ENCODE results near the gene SAA2. TPM values are rescaled to one million over a fixed set of nuclear protein-coding genes. Genes with fewer than 3 reads are reported as not detected.

The SAA2 gene
- 10 to 100 TPM in 1 of 4 donors, not detected in 3; 12.6 TPM for total RNA-seq

GRCh38 chr11:18248561-18248960 lies at the start of gene SAA2:
Gene SAA2 (minus strand): TSS chr11:18248668. CDS start chr11:18248011, 657 bp downstream.
- H3K27me3 ChIP-seq, result no peaks in the 10 kb centered on the region
- no peaks in the 10 kb centered on the region for H3K9me3 ChIP-seq
- H3K4me1 ChIP-seq, result no peaks in the 10 kb centered on the region
- no peak within 1 kb of the TSS for H3K27ac ChIP-seq
- TF ChIP-seq POLR2A (IDR thresholded peaks at IDR 0.05) (no peak), EP300 (IDR thresholded peaks at IDR 0.05) (no peak), CTCF (IDR thresholded peaks at IDR 0.05) (no peak)
- no peak within 1 kb of the TSS for H3K4me3 ChIP-seq
- 56 to 58% methylated on average over 4 to 5 of the region's 5 CpGs for WGBS, 2 donors
- no peaks in the 10 kb centered on the region for H3K36me3 ChIP-seq
- no peak for DNase-seq (ENCODE audit: low spot score in 2 of 2)

GRCh38 chr11:18295316-18295715 lies 46.8 kb upstream of the SAA2 start:
- peaks cover 0 to 7% (median 2%) of the 10 kb centered on the region in 4 donors for H3K4me1 ChIP-seq
- WGBS, 2 donors, result 57% methylated on average over 2 of the region's 2 CpGs
- peak overlapping the region in 2 of 4 donors; percentile 57 for H3K27ac ChIP-seq
- peaks cover 3 to 99% (median 10%) of the 10 kb centered on the region in 3 donors for H3K36me3 ChIP-seq
- no peaks in the 10 kb centered on the region for H3K27me3 ChIP-seq
- no peak for DNase-seq (ENCODE audit: low spot score in 2 of 2)
- no peak for TF ChIP-seq POLR2A (IDR thresholded peaks at IDR 0.05)
- no peak for TF ChIP-seq EP300 (IDR thresholded peaks at IDR 0.05)
- no peak for TF ChIP-seq CTCF (IDR thresholded peaks at IDR 0.05)
- H3K4me3 ChIP-seq, result no peak overlapping the region
- no peaks in the 10 kb centered on the region for H3K9me3 ChIP-seq

- DNase-seq (ENCODE audit: low spot score in 2 of 2), result no peak
- Histone ChIP-seq H3K4me3 (no peak overlapping the region), H3K9me3 (no peaks in the 10 kb centered on the region), H3K4me1 (peaks cover 0 to 7% (median 2%) of the 10 kb centered on the region in 4 donors), H3K36me3 (peaks cover 3 to 99% (median 10%) of the 10 kb centered on the region in 3 donors), H3K27ac (peak overlapping the region in 2 of 4 donors; percentile 57), H3K27me3 (no peaks in the 10 kb centered on the region)
- WGBS, 2 donors, result 79 to 86% methylated on average over 5 of the region's 5 CpGs
- TF ChIP-seq EP300 (IDR thresholded peaks at IDR 0.05) (no peak), CTCF (IDR thresholded peaks at IDR 0.05) (no peak), POLR2A (IDR thresholded peaks at IDR 0.05) (no peak)
These were observed 46.4 kb upstream of the SAA2 start for GRCh38 chr11:18294862-18295261.

- H3K27ac ChIP-seq, result no peak overlapping the region
- no peak for TF ChIP-seq CTCF (IDR thresholded peaks at IDR 0.05)
- no peak for TF ChIP-seq POLR2A (IDR thresholded peaks at IDR 0.05)
- no peak for TF ChIP-seq EP300 (IDR thresholded peaks at IDR 0.05)
- no peaks in the 10 kb centered on the region for H3K4me1 ChIP-seq
- H3K4me3 ChIP-seq, result no peak overlapping the region
- DNase-seq (ENCODE audit: low spot score in 2 of 2), result no peak
- H3K9me3 ChIP-seq, result no peaks in the 10 kb centered on the region
- no peaks in the 10 kb centered on the region for H3K27me3 ChIP-seq
- peaks cover 0 to 98% (median 0%) of the 10 kb centered on the region in 3 donors for H3K36me3 ChIP-seq
- WGBS, 2 donors, result 85 to 91% methylated on average over 4 of the region's 4 CpGs
These were observed 40.4 kb upstream of the SAA2 start for GRCh38 chr11:18288911-18289310.

GRCh38 chr11:18285841-18286240 lies 37.4 kb upstream of the SAA2 start:
- TF ChIP-seq POLR2A (IDR thresholded peaks at IDR 0.05), result no peak
- no peak for TF ChIP-seq CTCF (IDR thresholded peaks at IDR 0.05)
- TF ChIP-seq EP300 (IDR thresholded peaks at IDR 0.05), result no peak

More at GRCh38 chr11:18285841-18286240, 37.4 kb upstream of the SAA2 start:
- Histone ChIP-seq H3K9me3 (no peaks in the 10 kb centered on the region), H3K27me3 (no peaks in the 10 kb centered on the region), H3K4me1 (no peaks in the 10 kb centered on the region), H3K4me3 (no peak overlapping the region), H3K27ac (no peak overlapping the region), H3K36me3 (peaks cover 0 to 98% (median 0%) of the 10 kb centered on the region in 3 donors)
- DNase-seq (ENCODE audit: low spot score in 2 of 2), result no peak
- 97 to 100% methylated on average over 1 of the region's 1 CpG for WGBS, 2 donors

Data from tibial nerve (tissue), 4 donors.